GM21381 (cell line): ENCODE measurements around the gene ALDOA.

Experiments
- ATAC-seq: cut with Tn5 transposase; IDR thresholded peaks from one replicate; pipeline ENCODE4 v1.9.1; 2021; ENCODE audit warnings: mild to moderate bottlenecking, moderate library complexity; ENCODE audit not compliant: unreplicated experiment

ALDOA gene

DNA sequence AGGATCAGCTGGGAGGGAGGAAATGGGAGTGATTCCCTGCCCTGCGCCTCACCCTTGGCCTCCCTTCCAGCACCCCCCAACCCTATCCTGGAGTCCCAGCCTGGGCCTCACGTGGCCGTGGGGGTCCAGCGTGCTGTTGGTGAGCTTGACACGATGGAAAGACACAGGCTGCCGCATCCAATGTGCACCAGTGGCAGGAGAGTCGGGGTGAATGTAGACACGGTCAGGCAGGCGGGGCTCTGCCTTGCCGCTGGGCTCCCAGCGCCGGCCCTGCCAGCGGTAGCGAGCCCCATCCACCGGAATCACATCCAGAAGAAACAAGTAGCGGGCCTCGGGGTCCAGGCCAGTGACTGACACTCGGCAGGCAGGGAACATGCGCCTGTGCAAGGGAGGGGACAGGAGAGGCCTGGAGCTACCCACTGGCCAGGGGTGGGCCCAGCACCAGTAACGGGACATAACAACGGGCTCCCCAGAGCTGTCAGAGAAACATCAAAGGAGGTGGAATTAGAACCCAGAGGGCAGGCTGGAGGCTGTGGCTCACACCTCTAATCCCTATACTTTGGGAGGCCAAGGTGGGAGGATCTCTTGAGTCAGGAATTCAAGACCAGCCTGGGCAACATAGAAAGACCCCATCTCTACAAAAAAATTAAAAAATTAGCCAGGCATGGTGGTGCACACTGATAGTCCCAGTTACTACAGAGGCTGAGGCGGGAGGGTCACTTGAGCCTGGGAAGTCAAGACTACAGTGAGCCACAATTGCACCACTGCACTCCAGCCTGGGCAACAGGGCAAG is 23.5 kb downstream of the ALDOA start:
- ATAC-seq: no peak

DNA sequence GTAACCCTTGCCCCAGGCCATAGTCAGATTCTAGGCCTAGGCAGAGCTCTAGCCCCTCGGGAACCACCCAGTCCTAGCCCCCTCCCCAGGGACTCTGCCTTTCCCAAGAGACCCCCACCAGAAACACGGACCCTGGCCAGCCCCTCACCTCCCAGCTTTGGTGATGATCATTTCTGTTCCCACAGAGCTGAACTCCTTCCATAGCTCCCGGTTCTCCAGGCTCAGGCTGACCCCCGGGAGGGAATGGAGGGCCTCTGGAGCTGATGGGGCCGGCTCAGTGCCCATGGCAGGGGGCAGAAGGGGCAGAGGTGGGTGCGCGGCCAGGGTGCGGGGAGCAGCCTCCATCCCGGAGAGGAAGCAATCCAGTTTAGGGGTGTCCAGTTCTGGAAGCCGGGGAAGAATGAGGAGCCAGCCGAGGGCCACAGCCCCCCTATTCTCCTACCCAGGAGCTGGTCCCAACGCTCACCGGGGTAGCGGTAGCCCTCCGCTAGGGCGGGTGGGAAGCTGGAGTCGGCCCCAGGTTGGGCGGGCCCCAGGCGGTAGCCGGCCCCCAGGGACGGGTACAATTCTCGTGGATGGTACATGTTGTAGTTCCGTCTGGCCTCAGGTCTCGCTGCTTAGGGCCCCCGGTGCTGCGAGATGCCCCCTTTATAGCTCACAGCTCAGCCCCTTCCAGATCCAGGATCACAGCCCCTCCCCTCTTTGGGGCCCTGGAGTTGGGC is 25.2 kb downstream of the ALDOA start:
- no peak for ATAC-seq

DNA sequence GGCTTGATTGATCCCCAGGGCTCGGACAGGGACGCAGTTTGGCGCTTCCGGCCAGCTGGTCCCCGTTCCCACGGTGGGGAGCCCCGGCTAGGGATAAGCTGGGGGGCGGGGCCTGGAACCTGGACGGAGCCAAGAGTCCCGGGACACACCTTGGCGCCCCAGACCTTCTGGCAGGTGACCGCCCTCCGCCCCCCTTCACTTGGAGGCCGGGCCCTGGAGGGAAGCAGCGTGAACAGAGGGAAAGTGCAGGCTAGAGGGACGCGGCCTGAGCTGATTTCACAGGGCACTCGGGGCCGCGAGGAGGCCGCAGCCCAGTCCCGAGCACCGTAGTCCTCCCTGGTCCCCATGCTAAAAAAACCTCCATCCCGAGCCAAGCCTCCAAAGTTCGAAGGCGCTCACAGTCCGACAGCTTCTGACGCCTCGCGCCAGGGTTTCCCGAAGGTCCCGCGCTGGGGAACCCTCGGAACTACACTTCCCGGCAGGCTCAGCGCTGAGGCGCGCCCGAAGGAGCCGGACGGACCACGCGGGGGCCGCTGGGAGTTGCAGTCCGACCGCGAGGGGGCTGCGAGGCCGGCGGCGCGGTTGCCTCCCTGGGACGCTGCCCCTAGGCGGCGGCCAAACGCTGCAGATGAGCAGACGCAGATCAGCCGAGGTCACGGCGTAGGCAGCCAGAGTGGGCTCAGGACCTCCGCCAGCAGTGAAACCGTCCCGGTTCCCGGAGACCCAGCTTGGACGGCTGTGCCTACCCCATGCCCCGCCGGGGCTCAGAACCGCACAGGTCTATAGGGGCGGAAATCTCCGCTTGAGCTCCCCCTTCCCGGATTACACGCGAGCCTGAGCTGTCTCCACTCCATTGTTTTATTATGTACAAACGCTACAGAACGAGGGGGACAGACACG is 26.2 kb downstream of the ALDOA start, which contains the start of gene TBX6:
TSS of gene TBX6 (minus strand) at position 451 of the 899 bp plus-strand sequence. CDS start 731 bp downstream, outside the sequence.
- ATAC-seq: peak; percentile 62

DNA sequence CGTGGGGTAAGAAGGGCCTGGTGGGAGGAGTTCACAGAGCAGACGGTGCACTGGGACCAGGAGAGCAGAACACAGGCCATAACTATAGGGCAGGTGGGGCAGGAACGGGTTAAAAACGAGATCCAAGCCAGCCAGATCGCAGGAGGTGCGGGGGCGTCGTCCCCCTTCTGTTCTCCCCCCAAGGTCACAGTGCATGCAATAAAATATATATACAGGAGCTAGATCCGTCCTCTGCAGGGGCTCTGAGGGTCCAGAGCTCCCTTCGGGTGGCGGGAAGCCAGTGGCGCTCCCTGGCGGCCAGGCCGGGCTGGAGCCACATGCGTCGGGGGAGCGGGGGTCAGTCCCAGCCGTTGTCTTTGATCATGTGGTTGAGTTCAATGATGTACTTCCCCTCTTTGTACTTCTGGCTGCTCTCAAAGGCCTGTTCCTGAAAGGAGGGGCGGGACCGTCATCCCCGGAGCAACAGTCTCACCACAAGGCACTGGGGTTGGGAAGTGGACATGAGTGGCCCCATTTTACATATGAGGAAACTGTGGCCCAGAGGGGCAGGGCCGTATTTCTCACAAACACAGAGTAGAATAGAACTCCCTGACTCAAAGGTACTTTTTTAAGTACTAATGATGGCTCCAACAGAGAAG is 26.9 kb downstream of the ALDOA start:
- peak; percentile 43 for ATAC-seq

DNA sequence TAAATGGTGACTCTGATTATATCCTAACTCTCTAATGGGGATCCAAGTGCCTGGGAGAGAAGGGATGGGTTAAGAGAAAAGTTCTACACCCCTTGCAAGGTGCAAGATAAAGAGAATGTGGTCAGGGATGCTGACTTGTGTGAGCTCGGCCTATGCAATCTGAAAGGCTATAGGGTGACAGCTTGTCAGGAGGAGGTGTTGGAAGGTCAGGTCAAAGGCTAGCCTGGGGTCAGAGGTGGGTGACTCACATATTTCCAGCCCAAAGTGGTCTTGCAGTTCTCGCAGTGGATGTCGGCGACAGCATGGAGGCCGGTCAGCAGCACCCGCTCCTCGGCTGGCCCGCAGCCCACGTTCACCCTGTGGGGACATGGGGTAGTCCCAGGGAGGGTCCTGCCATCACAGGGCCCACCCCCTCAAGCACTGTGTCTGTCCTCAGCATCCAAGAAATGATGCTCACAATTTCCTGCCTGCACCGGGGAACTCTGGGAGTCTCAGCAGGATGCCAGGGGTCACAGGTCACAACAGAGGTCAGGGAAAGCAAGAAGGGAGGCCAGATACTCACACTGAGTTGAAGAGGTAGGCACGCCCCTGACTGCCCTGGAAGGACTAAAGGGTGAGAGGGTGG is 29.1 kb downstream of the ALDOA start:
- ATAC-seq: no peak

DNA sequence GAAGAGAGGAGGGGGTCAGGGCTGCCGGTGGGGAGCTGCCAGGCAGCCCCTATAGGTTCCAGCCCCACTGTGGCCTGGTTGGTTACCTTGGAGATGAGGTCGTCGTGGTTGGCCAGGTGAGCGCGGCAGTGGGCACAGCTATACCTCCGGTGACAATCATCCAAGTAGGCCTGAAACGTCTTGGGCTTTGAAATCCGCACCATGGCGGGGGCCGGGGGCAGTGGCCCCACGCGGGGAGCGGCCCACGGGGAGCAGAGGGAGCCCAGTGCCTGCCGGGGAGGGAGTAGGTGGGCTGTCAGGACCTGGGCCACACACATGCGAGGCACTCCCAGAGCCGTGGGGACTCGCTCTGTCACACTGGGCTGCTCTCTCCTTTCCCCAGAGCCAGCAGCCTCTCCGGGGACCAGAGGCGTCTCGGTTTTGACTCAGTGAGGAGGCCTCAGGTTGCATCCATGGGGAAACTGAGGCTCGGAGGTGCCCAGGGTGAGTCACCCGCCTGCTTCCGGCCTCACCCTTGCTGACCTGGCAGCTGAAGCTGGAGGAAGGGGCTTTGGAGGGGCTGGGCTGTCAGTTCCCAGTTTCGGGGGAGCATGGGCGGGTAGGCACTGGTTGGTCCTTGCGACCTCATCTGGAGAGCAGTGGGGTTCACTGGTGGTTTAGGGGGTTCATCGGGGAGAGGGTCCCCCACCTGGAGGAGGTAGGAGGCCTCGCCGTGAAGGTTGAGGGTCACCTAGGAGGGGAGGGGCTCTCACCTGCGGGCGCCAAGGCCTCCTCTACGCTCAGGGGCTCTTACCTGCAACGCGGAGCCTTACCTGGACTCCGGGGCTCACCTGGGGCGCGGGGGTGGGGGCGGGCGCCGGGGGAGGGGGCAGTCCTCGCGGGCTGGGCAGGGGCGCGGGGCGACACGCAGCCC is 29.9 kb downstream of the ALDOA start:
- no peak for ATAC-seq

DNA sequence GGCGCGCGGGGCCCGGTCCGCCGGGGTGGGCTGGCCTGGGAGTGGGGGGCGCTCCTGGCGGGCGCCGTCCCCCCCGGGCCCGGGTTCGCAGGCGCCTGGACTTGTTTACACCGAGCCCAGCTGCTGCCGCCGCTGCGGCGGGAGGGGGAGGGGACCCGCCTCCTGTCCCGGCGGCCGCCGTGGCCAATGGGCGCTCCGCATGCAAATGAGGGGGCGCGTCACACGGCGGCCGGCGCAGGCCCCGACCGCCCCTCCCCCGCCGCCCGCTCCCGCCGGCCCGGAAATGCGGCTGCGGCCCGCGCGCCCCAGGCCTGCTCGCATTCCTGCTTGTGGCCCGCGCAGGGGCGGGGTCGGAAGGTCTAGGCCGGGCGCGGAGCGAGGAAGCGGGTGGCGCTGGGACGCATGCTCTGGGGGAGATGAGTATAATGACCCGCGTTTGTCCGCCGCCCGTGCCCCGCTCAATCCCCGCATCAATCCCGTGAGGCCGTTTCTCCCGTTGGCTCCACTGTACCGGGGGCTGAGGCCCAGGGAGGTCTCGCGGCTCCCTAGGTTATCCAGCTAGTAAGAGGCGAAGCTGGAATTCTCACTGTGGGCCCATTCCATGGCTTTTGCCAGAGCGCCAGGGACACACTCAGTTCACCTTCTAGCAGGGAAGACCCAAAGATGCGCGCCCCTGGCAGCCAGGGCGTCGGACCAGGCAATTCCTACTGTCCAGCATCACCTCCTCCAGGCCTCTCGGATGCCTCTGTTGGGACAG is 30.7 kb downstream of the ALDOA start, which contains the start of gene YPEL3:
TSS of gene YPEL3 (minus strand) at position 109 of the 757 bp plus-strand sequence. CDS start 731 bp downstream, outside the sequence.
- ATAC-seq: peak; percentile 43

DNA sequence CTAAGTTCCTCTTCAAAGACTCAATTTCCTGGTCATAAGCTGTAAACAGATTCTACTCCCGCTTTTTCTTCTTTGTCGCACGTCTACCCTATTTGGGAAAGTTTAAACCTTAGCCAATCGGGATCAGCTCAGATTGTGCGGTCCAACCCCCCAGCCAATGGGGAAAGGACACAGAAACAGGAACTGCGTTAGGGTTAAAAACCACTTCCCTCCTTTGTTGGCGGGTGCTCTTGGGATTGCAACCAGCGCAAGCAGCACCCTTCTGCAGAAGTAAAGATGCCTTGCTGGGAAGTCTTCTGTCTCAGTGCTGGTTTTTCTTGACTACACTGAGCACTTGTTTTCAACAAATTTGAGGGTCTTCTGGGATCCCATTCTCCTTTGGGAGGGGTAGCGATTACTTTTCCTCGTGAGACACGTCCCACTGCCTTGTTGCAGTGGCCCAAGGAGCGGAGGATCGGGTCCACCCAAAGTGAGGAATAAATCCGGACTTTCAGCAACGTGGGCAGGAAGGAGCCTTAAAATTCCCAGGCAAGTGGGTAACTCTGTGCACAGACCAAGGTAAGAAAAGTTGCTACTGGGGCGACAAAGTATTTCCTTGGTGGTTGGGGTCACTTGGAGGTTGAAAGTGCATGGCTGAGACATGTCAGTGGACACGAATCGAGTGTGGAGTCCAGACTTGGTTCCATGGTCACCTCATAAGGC is 31.5 kb downstream of the ALDOA start:
- ATAC-seq: no peak

DNA sequence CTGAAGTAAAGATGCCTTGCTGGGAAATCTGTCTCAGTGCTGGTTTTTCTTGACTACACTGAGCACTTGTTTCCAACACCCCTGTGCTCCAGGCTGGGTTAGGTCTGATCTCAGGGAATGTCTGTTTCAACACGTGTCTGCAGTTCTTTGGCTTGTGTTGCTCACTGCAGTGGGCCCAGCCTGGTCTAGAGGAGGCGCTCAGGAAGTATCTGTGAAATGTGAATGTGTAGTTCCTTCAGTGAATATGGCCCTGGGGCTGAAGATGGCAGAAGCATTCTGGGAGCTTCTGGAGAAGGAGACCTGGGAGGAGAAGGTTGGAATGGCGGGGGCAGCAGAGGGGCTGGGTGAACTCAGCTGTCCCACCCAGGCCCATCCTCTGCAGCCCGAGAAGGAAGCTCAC is 38.5 kb downstream of the ALDOA start:
- no peak for ATAC-seq

DNA sequence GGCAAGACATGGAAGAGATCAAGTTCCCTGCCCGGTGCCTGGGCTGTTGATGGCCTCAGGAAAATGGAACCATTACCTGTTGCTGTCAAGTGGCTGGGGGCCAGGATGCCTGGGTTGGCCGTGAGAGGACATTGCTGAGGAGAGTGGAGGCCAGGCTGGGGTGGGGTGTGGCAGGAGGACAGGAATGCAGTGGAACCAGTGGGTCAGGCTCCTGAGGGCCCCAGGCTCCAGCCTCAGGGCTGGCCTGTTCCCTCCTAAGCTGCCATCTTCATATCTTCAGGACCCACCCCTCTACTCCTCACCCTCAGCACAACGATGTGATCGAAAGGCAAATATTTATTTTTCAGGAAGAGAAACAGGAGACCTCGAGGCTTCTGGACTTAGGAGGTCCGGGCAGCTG is 38.9 kb downstream of the ALDOA start:
- ATAC-seq: no peak

DNA sequence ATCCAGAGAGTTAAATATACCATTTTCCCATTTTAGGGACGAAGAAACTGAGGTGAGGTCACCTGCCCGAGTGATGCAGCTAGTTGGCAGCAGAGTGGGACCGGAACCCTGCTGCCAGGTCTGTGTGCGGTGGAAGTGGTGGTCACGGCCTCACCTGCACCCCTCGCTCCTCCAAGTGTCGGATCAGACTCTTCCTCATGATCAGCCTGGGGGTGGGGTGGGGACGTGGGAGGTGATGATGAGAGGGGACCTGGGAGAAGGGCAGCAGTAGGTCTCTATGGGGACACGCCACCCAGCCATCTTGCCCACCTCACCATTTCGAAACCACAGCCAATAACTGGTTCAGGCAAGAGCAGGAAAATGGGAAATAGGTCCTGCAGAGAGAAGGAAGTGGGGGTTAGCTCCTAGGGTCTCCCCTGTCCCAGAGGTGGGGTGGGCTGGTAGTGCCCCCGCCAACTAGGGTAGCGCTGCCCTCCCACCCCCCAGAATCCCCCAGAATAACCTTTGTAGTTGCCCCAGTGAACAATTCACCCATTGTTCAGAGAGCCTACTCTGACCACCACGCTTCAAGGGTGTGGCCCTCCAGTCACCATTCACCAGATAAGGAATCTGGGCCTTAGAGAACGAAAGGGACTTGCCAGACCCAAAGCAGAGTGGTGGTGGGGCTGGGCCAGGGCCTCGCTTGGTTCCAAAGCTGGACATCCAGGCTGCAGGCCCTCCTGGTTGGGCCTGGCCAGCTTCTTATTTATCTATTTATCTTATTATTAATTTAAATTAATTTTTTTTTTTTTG is 42.7 kb downstream of the ALDOA start:
- ATAC-seq: no peak

DNA sequence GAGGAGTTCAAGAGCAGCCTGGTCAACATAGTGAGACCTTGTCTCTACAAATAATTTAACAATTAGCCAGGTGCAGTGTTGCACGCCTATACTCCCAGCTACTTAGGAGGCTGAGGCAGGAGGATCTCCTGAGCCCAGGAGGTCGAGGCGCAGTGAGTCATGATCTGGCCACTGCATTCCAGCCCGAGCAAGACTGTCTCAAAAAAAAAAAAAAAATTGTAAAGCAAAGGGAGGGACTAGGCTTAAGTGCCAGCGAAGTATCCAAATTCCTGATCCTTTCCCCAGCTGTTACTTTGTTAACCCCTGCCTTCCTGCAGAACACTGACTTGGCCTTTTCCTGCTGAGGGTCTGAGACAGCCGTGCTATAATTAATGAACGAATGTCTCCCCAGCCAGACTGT is 45.1 kb downstream of the ALDOA start:
- ATAC-seq: no peak

DNA sequence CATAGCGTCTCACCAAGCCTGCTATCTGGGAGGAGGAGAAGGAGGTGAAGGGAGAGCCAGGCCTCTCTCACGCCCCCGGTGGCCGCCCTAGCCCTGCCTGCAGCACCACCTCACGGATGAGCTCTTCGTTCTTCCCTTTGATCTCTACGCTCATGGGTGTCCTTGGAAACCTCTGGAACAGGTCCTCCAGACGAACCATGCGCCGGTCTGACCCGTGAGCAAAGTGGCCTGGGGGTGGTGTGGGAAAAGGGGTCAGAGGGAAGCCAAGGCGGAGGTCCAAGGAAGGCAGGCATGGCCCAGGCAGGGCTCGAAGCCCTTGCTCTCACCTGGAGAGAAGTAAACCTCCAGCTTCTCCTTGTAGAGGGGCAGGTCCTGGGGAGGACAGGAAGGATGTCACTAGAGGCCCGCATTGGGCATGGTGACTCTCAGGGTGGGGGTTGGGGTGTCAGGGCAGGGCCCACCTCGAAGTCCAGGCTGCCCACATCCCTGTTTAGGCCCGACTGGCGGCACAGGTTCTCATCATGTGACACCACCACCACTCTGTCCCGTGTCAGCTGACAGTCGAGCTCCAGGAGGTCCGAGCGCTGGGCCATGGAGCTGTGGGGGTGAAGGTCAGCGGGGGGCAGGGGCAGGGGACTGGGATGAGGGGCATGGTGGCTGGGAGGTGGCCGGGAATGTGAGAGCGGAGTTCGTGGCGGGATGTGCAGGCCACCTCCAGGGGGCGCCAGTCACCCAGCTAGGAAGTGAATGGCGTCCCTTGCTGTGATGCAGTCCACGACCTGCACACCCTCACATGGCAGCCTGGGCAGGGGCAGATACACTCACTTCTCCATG is 46.9 kb downstream of the ALDOA start:
- no peak for ATAC-seq

DNA sequence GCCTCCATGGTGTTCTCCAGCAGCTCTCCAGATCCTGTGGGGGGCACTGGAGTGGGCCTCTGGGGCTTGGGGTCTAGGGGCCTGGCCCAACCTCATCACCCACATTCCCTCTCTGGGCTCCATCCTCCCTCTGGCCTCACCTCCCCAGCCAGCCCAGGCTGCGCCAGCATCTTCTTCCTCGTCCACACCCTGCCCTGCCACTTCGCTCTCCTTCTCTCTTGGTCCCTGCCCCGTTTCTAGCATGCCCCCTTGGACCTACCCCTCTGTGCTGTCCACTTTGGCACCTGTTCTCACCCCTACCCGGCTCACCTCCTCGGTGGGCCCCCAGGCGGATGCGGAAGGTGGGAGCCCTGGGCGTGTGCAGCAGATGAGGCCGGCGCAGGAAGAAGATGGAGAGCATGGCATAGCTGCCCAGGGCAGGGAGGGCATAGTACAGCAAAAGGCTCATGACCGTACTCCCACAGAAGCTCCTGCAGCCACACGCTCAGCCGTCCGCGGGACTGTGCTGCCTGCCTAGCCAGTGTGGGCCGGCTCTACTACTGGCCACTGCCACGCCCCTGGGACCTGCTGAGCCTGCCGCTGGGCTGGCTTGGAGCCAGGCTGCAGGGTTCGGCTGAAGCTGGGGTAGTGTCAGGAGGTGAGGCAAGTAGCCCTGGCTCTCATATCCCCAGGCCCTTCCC is 47.6 kb downstream of the ALDOA start, which contains the start of gene GDPD3:
TSS of gene GDPD3 (minus strand) at position 507 of the 680 bp plus-strand sequence. CDS start at position 448, 59 bp downstream.
- no peak for ATAC-seq

DNA sequence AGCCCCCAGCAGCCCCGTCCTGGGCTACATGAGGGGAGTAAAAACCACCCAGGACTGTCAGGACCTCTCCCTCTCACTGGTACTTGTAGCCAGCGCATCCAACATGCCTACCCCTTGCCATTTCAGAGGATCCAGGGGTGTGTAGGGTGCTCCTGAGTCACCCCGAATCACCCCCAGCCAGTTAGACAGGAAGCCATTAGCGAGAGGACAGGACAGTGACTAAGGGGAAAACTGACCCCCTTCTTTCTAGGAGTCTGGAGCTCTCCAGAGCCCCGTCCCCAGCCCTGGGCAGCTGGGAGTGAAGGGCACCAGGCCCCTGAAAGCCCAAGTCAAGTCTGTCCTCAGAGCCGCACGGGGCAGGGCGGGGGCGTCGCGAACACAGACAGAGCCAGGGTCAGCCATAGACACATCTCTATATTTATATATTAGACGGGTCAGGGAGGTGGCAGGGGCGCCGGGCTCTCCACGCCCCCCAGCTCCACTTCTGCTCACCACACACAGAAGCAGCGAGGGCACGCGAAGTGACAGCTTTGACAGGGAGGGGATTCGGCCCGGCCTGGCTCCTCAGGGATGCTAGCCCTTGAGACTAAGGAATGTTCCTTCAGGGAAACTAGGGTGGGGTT is 48.3 kb downstream of the ALDOA start:
- ATAC-seq: no peak
